DOHH2 (cell line): ENCODE measurements around the gene ASTL.

Experiments used
- CTCF ChIP-seq: fragments of 200-600 bp; sonication (generic); IDR thresholded peaks from one replicate; pipeline ENCODE4 v1.5.1; 2014; ENCODE audit warnings: antibody characterized with exemption, mild to moderate bottlenecking, low read depth, low read length; ENCODE audit not compliant: poor library complexity, severe bottlenecking
- EZH2phosphoT487 ChIP-seq: fragments of 200-600 bp; sonication (generic); IDR thresholded peaks from 2 replicates; pipeline ENCODE4 v1.6.1; 2017; ENCODE audit warnings: borderline replicate concordance, mild to moderate bottlenecking, antibody characterized with exemption, low read length, moderate library complexity, mixed read lengths

- TF ChIP-seq CTCF (no peak), EZH2phosphoT487 (no peak)
Observed at GRCh38 chr2:96164459-96165184, 26.3 kb upstream of the ASTL start.
